Cardiac septum (tissue), 1 donor: Measurements from ENCODE around the gene PGAM1. TPM values are rescaled to one million over a fixed set of nuclear protein-coding genes. Genes with fewer than 3 reads are reported as not detected.
A peak's percentile ranks its signal among the peaks of the same experiment; 100 is the strongest.

ENCODE experiments used
- DNase-seq: peaks from one replicate; pipeline ENCODE4 v3.0.0-alpha.2; 2020; ENCODE audit warnings: low spot score
- intact Hi-C: fragments of 100-400 bp; cut with DNase I; formaldehyde crosslinking; loops from one replicate; pipeline ENCODE4 v1.14.0; 2022
- long read RNA-seq: library from polyadenylated mRNA; unstranded; transcript quantifications from one replicate; pipeline ENCODE4 v2.0.0, GENCODE V29; 2021
- total RNA-seq: library from RNA; stranded (reverse); fragmentation: NEBNext Ultra II Directional; extraction: Animal tissue kit (Norgen Biotek cat#: 25700); gene quantifications from one replicate; pipeline ENCODE4 v1.2.1, GENCODE V29; 2021
- donor health status: DM: no; HTN: no; CAD: no.

The PGAM1 gene
- 331 TPM for total RNA-seq
- long read RNA-seq, transcript PGAM1-201 (4 exons, 1,830 nt): major isoform, 554 of 579 reads
- long read RNA-seq, partial matches to known transcripts: 21 of 579 reads
- long read RNA-seq, other reads (novel, unspliced or antisense): 2 of 579 reads

DNA sequence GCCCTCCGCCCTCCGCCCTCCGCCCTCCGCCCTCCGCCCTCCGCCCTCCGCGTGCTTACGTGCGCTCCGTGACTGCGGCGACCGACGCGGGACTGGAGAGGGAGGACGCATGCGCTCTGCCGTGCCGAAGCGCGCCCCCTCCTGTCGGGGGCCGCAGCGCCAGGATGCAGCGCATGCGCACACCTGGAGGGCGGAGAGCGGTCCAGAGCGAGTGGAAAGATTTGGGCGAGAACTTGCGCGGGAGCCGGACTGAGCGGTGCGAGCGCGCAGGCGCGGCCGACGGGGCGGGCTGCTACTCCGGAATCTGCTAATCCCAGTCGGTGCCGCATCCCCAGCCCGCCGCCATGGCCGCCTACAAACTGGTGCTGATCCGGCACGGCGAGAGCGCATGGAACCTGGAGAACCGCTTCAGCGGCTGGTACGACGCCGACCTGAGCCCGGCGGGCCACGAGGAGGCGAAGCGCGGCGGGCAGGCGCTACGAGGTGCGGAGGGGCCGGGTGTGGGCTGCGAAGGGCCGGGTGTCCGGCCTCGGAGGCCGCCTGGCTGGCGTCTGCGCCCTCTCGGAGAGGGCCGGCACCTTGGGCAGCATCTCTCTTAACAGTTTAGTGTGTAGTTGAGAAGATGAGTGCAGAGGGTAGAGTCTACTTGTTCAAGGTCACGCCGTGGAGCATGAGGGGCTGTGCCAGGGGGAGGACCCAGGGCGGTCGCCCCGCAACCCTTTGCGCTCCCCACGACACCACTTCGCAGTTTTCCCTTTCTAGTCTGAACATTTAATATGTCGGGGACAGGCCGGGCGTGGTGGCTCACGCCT, at the start of gene PGAM1:
TSS of gene PGAM1 (plus strand) at position 228 of the 812 bp plus-strand sequence. CDS start at position 345, 117 bp downstream.
- intact Hi-C loops: loop anchor here (2.0 kb wide), 1 partner anchor 21 kb away; the partner anchor contains the start of genes EXOSC1 and ZDHHC16

DNA sequence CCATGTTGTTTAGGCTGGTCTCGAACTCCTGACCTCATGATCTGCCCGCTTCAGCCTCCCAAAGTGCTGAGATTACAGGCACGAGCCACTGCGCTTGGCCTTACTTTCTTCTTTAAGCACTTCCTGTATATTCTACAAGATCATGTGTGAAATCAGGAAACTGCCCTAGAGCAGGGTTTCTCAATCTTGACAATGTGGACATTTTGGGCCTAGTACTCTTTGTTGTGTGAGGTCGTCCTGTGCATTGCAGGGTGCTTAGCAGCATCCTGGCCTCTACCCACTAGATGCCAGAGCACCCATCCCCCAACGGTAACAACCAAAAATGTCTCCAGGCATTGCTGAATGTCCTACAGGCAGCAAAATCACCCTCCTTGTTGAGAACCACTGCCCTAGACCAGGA, 49.6 kb upstream of the PGAM1 start:
- DNase-seq: no peak
- intact Hi-C loops: no loop called here

More for the DNA sequence above, at the start of gene PGAM1:
- DNase-seq: peak; percentile 99

- no peak for DNase-seq
- intact Hi-C loops: no loop called here
Measured at GRCh38 chr10:97378933-97379921, 46.8 kb upstream of the PGAM1 start.

GRCh38 chr10:97380516-97380915, 45.5 kb upstream of the PGAM1 start:
- DNase-seq: no peak
- intact Hi-C loops: no loop called here

GRCh38 chr10:97381626-97382025, 44.4 kb upstream of the PGAM1 start:
- DNase-seq: no peak
- intact Hi-C loops: no loop called here

DNA sequence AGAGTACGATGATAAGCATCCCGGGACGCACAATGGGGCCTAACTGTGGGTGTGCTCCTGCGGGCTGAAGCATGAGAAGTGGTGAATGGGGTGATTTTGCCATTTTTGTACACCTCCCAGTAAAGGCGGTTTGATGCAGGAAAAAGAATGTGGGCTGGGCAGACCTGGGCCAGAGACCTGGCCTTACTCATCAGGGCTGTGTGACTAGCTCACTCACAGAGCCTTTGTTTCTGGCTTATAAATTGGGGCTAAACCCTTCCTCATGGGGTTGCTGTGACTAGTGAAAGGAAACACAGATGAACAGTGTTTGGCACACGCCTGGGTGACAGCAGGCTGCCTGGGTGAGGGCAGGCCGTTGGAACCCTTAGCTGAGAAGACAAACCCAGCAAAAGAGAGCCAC, 42.8 kb upstream of the PGAM1 start:
- intact Hi-C loops: no loop called here
- DNase-seq: no peak

GRCh38 chr10:97384156-97384555, 41.8 kb upstream of the PGAM1 start:
- intact Hi-C loops: no loop called here
- DNase-seq: no peak

- no peak for DNase-seq
- intact Hi-C loops: no loop called here
Measured at GRCh38 chr10:97384641-97385040, 41.4 kb upstream of the PGAM1 start.

DNA sequence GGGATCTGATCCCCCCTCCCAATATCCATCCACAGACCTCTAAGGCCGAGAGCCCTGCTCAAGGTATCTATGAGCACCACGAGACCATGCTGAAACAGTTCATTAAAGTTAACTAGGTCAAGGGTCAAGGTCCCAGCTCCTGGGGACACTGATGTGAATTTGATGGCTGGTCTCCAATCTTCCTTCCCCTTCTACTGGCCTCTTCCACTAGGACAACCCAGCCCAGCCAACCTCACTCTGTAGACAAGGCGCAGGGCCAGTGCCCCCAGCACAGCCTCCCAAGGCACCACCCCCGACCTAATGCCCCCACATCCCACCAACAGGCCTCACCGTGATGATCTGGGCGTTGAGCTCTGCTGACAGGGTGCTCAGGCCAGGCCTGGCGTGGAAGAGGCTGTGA, 40.4 kb upstream of the PGAM1 start:
- intact Hi-C loops: no loop called here
- DNase-seq: no peak

DNA sequence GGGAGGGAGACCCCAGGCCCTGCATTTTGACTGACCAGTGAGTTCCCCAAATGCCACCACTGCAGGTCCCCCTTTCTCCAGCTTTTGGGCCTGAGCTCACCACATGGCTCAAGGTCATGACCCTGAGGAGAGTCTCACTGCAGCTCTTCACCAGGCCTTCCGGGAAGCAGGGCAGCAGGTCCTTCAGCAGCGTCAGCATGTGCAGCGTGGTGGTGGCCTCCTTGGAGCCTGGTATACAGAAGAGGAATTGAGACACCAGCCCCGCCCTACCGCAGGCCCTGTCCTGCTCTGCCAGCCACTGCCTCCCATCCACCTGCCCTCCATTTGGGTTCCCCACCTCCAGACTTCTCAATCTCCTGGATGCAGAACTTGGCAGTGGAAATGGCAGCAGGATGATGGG, 37.8 kb upstream of the PGAM1 start:
- DNase-seq: no peak
- intact Hi-C loops: no loop called here

DNA sequence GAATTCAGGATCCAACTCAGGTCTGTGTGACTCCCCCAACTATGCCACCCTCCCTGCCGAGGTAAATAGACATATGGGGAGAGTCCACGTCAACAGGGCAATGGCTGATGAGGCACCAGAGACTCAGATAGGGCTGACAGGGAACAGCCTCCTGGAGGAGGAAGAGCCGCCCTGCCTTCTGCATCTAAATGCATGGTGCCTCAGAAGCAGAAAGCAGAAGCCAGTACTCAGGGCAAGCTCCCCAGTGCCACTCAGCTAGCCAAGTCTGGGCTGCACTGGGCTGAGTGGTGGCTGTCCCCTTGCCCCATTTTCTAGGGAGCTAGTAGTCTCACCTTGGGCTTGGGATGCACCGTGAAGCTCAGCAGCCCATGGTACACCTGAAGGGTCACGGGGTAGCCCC, 35.9 kb upstream of the PGAM1 start:
- intact Hi-C loops: no loop called here
- no peak for DNase-seq

DNA sequence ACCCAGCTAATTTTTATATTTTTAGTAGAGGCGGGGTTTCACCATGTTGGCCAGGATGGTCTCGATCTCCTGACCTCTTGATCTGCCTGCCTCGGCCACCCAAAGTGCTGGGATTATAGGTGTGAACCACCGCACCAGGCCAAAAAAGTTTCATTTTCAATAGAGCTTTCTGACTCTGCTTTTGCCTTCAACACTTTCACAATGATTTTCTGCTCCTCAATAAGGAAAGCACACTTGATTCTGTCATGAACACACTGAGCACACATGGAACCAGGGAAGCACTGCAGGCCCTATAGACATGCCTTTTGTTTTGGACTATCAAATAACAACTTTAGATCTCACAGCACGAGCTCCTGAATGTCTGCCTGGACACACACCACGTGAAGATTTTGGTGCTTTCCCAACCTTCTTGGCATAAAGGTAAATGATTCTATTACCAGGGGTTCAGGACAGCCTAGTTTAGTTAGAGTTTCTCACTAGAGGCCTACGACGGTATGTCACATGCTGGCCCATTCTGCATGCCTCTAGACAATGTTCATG, 32.9 kb upstream of the PGAM1 start:
- no peak for DNase-seq
- intact Hi-C loops: no loop called here

DNA sequence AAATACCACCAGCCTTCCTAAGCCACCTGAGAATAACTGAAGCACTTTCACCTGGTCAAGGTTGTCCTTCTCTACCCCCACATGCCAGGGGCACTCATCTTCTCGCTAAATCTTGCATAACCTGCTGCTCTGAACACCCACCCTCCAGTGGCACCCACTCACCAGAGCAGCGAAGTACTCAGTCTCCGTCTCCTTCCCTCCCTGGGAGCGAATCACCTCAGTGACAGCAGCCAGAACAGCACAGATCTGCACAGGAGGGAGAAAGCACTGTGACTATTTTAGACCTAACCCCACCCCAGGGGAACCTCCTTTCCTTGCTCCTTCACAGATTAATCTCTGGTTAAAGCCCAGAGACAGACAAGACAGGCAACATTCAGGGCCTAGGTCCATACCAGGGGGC, 29.9 kb upstream of the PGAM1 start:
- intact Hi-C loops: no loop called here
- DNase-seq: no peak

DNA sequence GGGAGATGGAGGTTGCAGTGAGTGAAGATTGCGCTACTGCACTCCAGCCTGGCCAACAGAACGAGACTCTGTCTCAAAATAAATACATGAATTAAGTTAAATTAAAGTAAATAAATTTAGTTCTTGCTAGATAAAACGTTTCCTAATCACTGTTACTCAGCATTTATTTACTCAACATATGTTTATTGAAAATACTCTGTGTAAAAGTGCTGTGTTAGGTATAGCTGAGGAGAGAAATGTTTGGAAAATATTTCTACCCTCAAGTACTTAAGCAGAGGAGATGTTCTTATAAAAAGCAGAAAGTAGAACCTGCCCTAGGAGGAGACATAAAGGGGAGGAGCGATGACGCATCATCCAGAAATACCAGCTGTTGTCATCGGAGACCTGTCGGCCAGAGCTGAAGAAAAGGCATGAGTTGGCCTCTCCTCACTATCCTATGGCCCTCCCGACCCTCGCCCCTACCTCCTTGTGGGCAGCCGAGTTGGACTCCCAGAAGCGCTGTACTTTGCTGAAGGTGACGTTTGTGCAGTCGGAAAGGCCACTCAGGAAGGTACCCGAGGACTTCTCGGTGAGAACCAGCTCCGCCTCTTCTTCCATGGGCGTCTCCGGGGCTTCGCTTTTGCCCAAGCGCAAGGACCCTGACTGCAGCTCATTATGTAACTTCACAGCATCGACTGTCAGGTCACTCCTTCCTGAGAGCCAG, 26.0 kb upstream of the PGAM1 start:
- intact Hi-C loops: loop anchor here (10.0 kb wide), 1 partner anchor 155 kb away; no protein-coding TSS in a partner anchor
- DNase-seq: no peak

GRCh38 chr10:97400665-97401454, 25.1 kb upstream of the PGAM1 start, which contains the start of gene RRP12:
Gene RRP12, minus strand, starts transcription at chr10:97401340. Its CDS starts 109 bp downstream, at chr10:97401231.
- intact Hi-C loops: loop anchor here (10.0 kb wide), 1 partner anchor 154 kb away; no protein-coding TSS in a partner anchor
- DNase-seq: peak; percentile 92

DNA sequence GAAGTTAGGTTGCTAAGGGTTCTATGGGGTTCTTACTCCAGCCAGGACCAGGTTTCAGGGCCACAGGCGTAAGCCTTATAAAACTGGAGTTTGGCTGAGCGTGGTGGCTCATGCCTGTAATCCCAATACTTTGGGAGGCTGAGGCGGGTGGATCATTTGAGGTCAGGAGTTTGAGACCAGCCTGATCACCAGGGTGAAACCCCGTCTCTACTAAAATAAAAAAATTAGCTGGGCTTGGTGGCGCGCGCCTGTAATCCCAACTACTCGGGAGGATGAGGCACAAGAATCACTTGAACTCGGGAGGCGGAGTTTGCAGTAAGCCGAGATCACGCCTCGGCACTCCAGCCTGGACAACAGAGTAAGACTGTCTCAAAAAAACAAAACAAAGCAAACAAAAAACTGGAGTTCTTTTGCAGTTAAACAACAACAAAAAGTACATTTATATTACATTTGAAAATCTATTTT, 24.5 kb upstream of the PGAM1 start:
- intact Hi-C loops: loop anchor here (10.0 kb wide), 1 partner anchor 153 kb away; no protein-coding TSS in a partner anchor
- DNase-seq: no peak

DNA sequence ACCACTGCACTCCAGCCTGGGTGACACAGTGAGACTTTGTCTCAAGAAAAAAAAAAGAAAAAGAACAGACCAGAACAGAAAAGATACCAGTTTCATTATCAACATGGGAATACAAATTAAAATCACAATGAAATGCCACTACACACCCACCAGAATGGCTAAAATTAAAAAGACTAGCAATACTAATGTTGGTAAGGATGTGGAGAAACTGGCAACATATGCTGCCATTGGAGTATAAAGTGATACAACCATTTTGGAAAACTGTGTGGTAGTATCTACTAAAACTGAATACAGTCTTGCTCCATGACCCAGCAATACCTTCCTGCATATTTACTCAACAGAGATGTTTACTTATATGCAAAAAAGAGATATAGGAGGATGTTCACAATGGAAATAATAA, 21.9 kb upstream of the PGAM1 start:
- intact Hi-C loops: loop anchor here (10.0 kb wide), 1 partner anchor 151 kb away; no protein-coding TSS in a partner anchor
- no peak for DNase-seq

DNA sequence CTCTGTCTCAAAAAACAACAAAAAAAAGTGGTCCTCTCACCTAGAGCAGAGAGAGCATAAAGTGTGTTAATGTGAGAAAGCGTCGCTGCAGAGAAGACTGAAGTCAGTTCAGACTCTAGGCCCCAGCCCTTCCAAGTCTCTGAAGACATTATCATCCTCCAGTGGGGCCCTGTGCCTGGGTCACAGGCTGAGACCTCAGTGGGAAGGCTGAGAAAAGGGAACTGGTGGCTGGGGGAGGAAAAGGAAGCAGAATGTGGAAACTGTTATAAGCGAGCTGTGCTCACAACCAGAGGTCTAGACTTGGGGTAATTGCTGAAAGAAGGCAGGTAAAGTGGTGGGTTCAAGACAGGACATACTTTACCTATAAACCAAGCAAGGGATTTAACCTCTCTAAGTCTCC, 19.9 kb upstream of the PGAM1 start:
- DNase-seq: no peak
- intact Hi-C loops: loop anchor here (2.0 to 10.0 kb wide), 2 partner anchors 149 to 207 kb away; no protein-coding TSS in a partner anchor
